ENCODE data around the gene KHDC1.
"Not testable (repeated sequence)": the region's sequence is repeated elsewhere in the genome, so short reads cannot be mapped to it uniquely, and the experiment has no call there.

The KHDC1 gene

GRCh38 chr6:73262671-73263569, at the start of gene KHDC1:
Gene KHDC1 (minus strand): TSS chr6:73263196. CDS start chr6:73242517, 20,679 bp downstream.
- peak; percentile 4 for DNase-seq (ENCODE audit: low read depth)

- not testable (repeated sequence) for DNase-seq (ENCODE audit: low read depth)
Measured at GRCh38 chr6:73310503-73310845, 47.5 kb upstream of the KHDC1 start.

- DNase-seq (ENCODE audit: low read depth) = no peak
Measured at GRCh38 chr6:73309785-73310502, 46.9 kb upstream of the KHDC1 start.

GRCh38 chr6:73309535-73309784, 46.5 kb upstream of the KHDC1 start:
- no peak for DNase-seq (ENCODE audit: low read depth)

GRCh38 chr6:73308712-73309534, 45.9 kb upstream of the KHDC1 start:
- no peak for DNase-seq (ENCODE audit: low read depth)

- DNase-seq (ENCODE audit: low read depth) = not testable (repeated sequence)
Measured at GRCh38 chr6:73303773-73304172, 40.8 kb upstream of the KHDC1 start.

- DNase-seq (ENCODE audit: low read depth) = no peak
Measured at GRCh38 chr6:73302339-73302738, 39.3 kb upstream of the KHDC1 start.

GRCh38 chr6:73299151-73299971, 36.4 kb upstream of the KHDC1 start:
- no peak for DNase-seq (ENCODE audit: low read depth)

GRCh38 chr6:73293331-73293730, 30.3 kb upstream of the KHDC1 start:
- DNase-seq (ENCODE audit: low read depth) = no peak

GRCh38 chr6:73290435-73290834, 27.4 kb upstream of the KHDC1 start:
- no peak for DNase-seq (ENCODE audit: low read depth)

GRCh38 chr6:73286752-73287151, 23.8 kb upstream of the KHDC1 start:
- DNase-seq (ENCODE audit: low read depth) = no peak

- DNase-seq (ENCODE audit: low read depth) = peak; percentile 30
Measured at GRCh38 chr6:73285674-73286283, 22.8 kb upstream of the KHDC1 start.

GRCh38 chr6:73282871-73283270, 19.9 kb upstream of the KHDC1 start:
- DNase-seq (ENCODE audit: low read depth) = no peak

GRCh38 chr6:73281684-73282083, 18.7 kb upstream of the KHDC1 start:
- not testable (repeated sequence) for DNase-seq (ENCODE audit: low read depth)

- DNase-seq (ENCODE audit: low read depth) = not testable (repeated sequence)
Measured at GRCh38 chr6:73269296-73269695, 6.3 kb upstream of the KHDC1 start.

- not testable (repeated sequence) for DNase-seq (ENCODE audit: low read depth)
Measured at GRCh38 chr6:73268896-73269295, 5.9 kb upstream of the KHDC1 start.

- DNase-seq (ENCODE audit: low read depth) = no peak
Measured at GRCh38 chr6:73264446-73264845, 1.4 kb upstream of the KHDC1 start.

GRCh38 chr6:73263570-73263909, 544 bp upstream of the KHDC1 start:
- no peak for DNase-seq (ENCODE audit: low read depth)

GRCh38 chr6:73258721-73259120, 4.3 kb downstream of the KHDC1 start:
- DNase-seq (ENCODE audit: low read depth) = no peak

- not testable (repeated sequence) for DNase-seq (ENCODE audit: low read depth)
Measured at GRCh38 chr6:73254323-73254722, 8.7 kb downstream of the KHDC1 start.

- no peak for DNase-seq (ENCODE audit: low read depth)
Measured at GRCh38 chr6:73252703-73253102, 10.3 kb downstream of the KHDC1 start.
